HT-29 (cell line): ENCODE data around the gene ACTA2. TPM values are rescaled to one million over a fixed set of nuclear protein-coding genes. Genes with fewer than 3 reads are reported as not detected.
A peak's percentile ranks its signal among the peaks of the same experiment; 100 is the strongest.

Source experiments
- DNase-seq: peaks from one replicate; pipeline ENCODE4 v3.0.0-alpha.2; 2015; ENCODE audit warnings: low spot score
- total RNA-seq: library from RNA; depleted of rRNA; stranded (reverse); fragments of >200 nt; shearing (Covaris generic); gene quantifications from 2 replicates; pipeline ENCODE4 v1.2.3, GENCODE V29; 2014

The ACTA2 gene
- total RNA-seq, 1 experiment from 2014 or later, result 0.31 TPM

DNA sequence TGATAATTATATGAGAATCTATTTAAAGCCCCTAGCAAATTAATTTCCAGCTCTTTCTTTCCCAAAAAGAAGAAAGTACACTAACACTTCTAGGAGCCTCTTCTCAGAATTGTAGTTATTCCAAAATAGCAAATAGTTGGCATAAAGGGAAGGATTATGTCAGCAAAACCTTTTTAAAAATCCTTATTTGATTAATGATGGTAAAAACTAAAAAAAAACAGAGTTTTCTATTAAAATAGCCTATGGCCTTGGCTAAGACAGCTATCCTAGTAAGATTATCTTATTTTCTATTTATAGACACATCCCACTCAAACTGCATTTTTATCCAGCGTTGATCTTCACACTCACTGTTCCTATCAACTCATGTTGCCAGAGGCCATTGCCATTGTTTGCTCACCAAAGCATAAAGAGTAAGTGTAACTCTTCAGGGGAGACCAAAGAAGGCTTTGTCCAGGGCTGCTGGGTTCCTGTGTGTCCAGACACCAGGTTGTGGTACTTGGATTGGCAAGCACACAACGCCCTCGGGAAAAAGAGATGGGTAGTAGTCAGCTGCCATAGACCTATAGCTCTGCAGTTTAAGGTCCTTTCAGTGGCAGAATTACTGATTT lies 31.5 kb downstream of the ACTA2 start:
- no peak for DNase-seq

DNA sequence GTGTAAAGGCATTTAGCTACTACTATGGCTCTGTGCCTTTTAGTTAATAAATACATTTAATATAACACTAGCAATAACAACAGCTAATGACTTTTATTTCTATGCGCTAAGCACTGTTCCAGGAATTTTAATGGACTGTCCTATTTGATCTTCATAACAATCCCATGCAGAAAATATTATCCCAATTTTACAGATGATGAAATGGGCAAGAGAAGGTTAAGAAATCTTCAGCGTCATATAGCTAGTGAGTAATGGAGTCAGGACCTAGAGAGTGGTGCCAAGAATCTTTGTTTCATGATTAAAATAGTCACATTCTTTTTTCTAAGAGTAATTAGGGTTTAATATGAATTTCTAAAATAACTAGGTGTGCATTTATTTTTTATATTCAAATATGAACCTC lies 32.4 kb downstream of the ACTA2 start:
- no peak for DNase-seq

- DNase-seq, result no peak
These were observed 33.5 kb downstream of the ACTA2 start for GRCh38 chr10:88919041-88919440.

- no peak for DNase-seq
These were observed 34.2 kb downstream of the ACTA2 start for GRCh38 chr10:88918191-88918905.

- no peak for DNase-seq
These were observed 35.6 kb downstream of the ACTA2 start for GRCh38 chr10:88916986-88917385.

DNA sequence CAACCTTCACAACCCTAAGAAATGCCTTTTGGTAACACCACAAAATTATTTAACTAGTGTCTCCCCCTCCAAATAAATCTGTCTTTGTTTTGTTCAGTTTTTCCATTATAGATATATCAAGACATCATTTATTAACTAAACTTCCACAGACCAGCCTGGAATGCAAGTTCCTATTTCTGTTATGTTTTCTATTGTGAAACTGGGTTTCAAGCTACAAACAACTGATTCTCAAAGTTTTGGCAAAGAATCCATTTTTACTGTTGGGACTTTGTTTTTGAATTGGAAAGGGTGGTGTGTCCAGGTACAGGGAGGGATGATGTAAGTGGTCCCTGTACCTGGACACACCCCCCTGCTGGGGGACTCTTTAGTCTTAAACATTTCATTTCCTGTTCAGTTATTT lies 36.3 kb downstream of the ACTA2 start:
- no peak for DNase-seq

- DNase-seq, result no peak
These were observed 36.8 kb downstream of the ACTA2 start for GRCh38 chr10:88915781-88916180.

- no peak for DNase-seq
These were observed 38.8 kb downstream of the ACTA2 start for GRCh38 chr10:88913788-88914187.

GRCh38 chr10:88913127-88913526 lies 39.4 kb downstream of the ACTA2 start:
- DNase-seq, result no peak

DNA sequence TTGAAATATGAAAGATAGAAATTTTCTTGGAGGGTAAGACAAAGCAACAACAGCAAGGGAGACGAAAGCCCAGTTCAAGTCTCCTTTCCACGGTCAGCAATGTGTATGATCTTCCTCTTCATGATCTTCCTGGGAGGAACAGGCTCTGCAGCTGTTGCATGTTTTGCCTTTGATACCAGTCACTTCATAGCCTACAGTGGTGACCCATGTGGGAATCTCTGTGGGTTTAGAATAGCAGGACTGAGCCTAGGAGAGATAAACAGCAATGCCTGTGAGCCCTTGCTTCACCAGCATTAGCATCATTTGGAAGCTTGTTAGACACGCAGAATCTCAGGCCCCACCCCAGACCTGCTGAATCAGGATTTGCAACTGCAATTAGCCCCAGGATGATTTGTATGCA lies 40.7 kb downstream of the ACTA2 start:
- no peak for DNase-seq

- DNase-seq, result no peak
These were observed 41.5 kb downstream of the ACTA2 start for GRCh38 chr10:88911116-88911515.

DNA sequence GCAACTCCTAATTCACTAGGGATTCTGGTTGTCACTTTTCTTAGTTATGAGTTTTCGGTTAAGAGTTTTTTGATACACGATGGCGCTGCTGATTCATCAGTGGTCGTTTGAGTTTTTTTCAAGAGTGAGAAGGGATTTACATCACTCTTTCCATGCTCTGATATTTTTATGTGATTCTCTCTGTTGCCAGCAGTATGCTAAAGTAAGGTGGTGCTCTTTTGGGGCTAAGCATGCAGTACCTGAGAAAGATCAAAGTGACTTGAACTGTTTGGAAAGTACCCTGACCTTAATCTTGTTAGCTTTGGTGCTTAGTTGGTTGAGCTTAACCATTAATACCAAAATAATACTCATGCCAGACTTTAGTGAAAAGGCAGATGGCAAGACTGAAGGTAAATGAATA lies 44.4 kb downstream of the ACTA2 start:
- DNase-seq, result no peak

GRCh38 chr10:88906921-88907320 lies 45.7 kb downstream of the ACTA2 start:
- DNase-seq, result no peak

GRCh38 chr10:88903715-88904114 lies 48.9 kb downstream of the ACTA2 start:
- DNase-seq, result peak; percentile 83

DNA sequence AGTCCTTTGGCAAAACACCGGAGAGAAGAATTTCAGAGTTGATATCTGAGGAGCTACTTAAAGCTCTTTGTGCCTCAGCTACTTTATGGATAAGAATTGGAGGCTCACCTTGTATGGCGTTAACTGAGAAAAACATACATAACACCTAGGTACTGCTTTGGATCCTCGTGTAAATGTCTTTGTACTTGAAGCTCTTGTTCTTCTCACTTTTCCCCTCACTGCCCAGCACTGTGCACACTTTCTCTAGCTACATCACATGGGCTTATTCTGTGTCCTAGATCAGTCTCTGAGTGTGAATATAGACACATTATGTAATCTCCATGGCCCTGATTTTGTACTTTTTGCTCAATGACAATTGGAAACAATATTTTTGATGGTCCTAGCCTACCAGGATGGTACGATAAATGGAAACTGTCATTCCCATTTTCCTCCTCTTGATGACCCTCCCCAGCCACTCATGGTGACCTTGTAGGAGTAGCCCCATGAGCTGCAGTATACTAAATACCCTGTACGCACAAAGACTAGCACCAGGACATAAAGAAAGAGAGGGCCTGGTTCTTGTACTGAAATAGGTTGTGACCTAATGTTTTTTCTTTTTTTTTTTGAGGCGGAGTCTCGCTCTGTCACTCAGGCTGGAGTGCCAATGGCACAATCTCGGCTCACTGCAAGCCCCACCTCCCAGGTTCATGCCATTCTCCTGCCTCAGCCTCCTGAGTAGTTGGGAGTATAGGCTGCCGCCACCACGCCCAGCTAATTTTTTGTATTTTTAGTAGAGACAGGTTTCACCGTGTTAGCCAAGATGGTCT lies 50.4 kb downstream of the ACTA2 start:
- no peak for DNase-seq

DNA sequence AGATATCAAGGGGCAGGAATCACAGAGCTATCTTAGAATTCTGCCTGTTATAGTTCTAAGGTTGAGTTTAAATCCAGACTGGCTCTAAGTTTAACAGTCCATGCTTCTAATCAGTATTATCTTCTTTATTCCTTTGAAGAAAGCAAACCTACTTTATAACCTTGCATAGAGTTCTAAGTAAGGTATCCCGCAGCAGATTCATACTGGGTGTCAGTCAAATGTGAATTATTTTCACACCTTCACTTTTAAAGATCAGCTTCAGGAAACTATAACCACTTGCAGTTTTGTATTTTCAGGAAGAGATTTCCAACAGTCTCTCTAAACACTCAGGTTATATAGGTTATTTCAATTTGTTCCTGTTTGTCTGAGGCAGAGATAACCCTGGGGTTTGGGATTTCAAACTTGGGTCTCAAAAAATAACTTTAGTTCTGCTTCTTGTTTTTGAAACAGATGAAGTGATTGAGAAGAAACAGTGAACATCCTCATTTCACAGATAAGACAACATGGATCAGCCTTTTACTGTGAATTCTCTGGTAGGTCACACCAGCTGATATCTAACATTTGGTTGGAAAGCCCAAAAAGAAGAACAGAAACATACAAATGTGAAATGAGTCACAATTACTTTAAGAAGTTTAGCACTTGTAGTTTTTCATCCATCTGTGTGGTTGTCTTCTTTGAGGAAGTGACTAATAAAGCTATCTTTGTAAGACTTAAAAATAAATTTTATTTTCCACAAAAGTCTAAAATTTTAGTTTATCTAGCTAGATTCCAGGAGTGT lies 51.2 kb downstream of the ACTA2 start:
- no peak for DNase-seq

DNA sequence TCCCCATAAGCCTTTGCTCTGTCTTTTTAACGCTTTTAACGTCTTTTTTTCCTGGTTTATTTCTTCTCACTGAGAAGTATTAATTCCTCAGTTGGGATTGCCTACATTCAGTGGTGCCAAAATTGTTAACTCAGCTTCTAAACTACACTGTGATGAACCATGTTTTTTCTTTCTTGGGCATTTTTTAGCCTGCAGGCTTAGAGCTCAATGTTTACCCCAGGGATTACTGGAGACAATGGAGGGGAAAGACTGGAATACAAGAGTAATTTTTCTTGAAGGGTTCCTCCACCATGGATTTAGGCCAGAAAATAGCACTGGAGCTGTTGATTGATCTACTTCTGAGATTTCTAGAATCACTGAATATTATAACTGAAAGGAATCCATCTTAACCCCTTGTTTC lies 52.7 kb downstream of the ACTA2 start:
- DNase-seq, result no peak

- DNase-seq, result no peak
These were observed 53.8 kb downstream of the ACTA2 start for GRCh38 chr10:88898727-88899126.

DNA sequence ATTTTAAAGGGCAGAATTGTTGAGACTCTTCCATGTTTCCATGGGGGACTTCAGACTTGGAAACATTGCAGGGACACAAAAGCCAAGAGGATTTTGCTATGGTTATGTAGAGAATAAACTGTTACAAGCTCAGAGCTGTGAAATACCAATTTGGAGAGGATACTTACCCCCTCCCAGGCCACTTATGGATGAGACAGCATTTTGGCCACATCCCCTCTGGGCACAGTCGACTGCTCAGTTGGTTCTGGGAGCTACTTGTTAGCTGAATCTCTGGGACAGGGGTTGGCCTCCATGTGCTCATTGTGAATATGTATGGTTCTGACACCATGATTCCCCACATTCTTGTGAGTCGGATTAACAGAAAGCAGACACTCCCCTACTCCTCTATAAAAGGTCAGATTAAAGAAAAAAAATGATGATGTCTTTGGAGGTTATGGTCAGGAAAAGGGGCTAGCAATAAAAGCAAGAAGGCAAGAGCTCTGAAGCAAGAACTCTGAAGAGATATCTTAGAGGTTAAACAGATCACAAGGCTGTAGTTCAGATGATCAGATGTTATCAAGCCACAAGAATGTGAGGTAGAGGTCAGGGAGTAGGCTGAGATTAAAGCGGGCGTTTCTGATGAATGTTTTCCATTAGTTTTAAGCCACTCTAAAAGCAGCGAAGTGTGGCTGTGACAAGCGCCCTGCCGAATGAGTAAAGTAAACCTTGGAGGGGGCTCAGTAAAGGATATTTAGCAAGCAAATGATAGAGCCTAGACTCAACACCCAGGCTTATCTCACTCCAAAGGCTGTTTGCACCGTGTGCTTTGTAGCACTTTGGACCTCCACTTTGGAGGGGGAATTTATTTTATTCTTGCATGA lies 55.3 kb downstream of the ACTA2 start:
- peak; percentile 57 for DNase-seq

GRCh38 chr10:88896372-88896993 lies 56.1 kb downstream of the ACTA2 start:
- DNase-seq, result peak; percentile 71
